Medulla oblongata (tissue), 1 donor: ENCODE measurements around the gene ZNF304.
"Not testable (repeated sequence)": the region's sequence is repeated elsewhere in the genome, so short reads cannot be mapped to it uniquely, and the experiment has no call there.

Source experiments
- DNase-seq: peaks from one replicate; pipeline ENCODE4 v3.0.0-alpha.2; 2015; ENCODE audit errors: extremely low spot score

The ZNF304 gene

DNA sequence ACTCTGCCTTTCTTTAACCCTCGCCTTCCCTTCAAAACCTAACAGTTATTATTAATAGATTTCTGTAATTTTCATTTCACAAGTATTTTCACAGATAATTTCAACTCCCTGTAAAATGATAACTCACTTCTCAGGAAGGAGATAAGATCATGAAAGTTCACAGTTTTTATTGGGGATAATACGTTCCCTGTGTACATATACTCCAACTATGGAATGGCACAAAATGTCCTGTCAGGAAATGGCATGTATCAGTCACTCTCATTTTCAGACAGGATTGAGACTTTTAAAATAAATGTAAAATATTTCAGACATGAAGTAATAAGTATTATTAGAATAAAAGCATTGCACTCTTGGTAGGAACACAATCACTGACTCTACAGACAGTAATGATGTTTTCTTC lies 11.3 kb downstream of the ZNF304 start:
- no peak for DNase-seq

DNA sequence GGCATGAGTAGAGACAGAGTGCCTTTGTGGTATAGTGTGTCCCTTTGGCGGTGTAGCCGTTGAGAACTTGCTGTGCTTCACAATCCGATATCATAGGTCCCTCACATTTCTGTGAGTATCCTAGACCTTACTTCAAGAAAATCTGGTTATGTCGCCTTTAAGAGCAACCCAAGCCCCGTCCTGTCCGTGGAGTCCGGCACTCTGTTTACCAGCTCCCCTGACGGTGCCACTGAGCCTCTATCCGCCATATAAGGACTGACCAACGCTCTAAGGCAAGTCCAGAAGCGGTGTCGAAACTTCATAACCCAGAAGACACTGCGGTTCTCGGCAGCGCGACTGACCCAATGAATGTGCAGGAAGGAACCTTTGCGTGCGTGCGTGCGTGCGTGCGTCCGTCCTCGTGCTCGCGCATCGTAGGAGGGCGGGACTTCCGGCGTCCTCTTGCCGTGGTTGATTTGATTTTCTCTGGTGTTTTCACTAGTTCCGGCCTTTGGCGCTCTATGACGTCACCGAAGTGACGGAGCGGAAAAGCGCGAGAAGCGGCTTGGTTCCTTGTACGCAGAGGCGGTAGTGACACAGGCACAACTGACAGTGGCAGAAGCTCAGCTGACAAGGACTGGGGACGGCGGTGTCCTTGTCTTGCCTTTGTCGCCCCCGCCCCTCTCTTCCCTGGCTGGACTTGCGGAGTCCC lies 12.1 kb downstream of the ZNF304 start, which contains the start of the genes TRAPPC2B and ZNF547:
Gene TRAPPC2B, plus strand, starts transcription at position 555 of the 691 bp plus-strand sequence. CDS start 1,283 bp downstream, outside the sequence.
Gene ZNF547, plus strand, starts transcription at position 555 of the 691 bp plus-strand sequence. CDS start 5,005 bp downstream, outside the sequence.
- peak; percentile 99 for DNase-seq

- DNase-seq: peak; percentile 12
These were observed 12.7 kb downstream of the ZNF304 start for GRCh38 chr19:57363688-57364181.

DNA sequence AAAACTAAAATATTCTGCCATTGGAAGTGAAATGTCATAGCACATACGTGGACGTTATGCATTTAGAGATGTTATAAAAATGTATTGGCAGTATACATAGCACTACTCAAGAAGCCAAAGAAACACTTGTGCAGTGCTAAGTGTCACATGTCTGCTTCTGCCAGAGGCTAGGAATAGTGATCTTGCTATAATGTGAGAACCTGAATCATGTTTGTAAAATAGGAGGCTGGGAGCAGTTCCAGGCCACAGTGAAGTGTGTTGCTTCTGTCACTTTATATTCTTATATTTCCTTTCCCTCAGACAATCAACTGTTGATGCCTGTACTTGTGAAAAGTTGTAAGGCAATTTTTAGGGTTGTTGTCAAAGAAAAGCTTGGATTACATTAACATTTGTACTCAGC lies 15.7 kb downstream of the ZNF304 start:
- no peak for DNase-seq

DNA sequence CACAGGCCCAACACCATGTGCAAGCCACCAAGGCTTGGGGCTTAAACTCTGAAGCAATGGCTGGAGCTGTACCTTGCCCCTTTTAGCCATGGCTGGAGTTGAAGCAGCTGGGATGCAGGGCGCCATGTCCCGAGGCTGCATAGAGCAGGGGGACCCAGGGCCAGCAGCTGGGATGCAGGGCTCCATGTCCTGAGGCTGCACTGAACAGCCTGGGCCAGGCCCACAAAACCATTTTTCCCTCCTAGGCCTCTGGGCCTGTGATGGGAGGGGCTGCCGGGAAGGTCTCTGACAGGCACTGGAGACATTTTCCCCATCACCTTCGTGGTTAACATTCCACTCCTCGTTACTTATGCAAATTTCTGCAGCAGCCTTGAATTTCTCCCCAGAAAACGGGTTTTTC lies 23.1 kb downstream of the ZNF304 start:
- no peak for DNase-seq

- not testable (repeated sequence) for DNase-seq
These were observed 23.6 kb downstream of the ZNF304 start for GRCh38 chr19:57374647-57375046.

DNA sequence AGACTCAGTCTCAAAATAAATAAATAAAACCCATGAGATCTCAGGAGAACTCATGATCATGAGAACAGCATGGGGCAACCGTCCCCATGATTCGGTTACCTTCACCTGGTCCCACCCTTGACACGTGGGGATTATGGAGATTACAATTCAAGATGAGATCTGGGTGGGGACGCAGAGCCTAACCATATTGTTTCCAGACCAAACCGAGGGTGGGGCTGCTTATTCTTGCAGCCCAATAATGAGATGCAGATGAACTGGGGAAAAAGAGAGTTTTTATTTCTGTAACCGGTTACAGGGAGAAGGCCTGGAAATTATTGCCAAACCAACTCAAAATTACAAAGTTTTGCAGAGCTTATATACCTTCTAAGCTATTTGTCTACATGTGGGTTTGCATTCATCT lies 25.1 kb downstream of the ZNF304 start:
- no peak for DNase-seq

DNA sequence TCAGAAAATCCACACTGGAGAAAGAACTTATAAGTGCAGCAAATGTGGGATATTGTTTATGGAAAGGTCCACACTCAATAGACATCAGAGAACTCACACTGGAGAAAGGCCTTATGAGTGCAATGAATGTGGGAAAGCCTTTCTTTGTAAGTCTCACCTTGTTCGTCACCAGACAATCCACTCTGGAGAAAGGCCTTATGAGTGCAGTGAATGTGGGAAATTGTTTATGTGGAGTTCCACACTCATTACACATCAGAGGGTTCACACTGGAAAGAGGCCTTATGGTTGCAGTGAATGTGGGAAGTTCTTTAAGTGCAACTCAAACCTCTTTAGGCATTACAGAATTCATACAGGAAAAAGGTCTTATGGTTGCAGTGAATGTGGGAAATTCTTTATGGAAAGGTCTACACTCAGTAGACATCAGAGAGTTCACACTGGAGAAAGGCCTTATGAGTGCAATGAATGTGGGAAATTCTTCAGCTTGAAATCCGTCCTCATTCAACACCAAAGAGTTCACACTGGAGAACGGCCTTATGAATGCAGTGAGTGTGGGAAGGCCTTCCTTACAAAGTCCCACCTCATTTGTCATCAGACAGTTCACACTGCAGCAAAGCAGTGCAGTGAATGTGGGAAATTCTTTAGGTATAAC lies 26.6 kb downstream of the ZNF304 start:
- no peak for DNase-seq

GRCh38 chr19:57380923-57381322 lies 29.9 kb downstream of the ZNF304 start:
- no peak for DNase-seq

DNA sequence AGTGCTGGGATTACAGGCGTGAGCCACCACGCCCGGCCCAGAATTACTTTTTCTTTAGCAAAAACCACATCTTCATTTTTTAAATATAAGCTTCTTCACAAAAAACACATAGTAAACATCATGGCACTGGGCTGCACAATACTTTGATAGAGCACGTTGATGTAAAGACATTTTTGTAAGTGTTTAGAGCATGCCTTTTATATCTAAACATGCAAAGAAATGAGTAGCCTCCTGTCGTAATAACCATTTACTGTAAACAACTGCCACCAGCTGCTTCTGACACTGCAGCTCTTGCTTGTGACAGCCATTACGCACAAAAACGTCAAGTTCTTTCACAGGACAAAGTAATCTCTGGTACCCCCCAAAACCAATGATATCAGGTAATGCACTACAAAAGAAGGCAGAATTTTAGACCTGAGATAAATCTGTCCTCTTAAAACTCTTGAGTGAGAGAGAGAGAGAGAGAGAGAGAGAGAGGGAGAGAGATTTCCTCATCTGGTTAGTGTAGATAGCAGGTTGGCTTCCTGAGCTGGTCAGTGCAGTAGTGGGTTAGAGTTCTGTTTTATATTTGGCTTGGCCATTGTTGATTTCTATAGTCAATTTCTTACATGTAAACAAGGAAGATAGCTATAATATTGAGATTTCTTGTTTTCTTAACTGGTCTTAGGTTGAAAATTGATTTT lies 31.9 kb downstream of the ZNF304 start:
- no peak for DNase-seq

DNA sequence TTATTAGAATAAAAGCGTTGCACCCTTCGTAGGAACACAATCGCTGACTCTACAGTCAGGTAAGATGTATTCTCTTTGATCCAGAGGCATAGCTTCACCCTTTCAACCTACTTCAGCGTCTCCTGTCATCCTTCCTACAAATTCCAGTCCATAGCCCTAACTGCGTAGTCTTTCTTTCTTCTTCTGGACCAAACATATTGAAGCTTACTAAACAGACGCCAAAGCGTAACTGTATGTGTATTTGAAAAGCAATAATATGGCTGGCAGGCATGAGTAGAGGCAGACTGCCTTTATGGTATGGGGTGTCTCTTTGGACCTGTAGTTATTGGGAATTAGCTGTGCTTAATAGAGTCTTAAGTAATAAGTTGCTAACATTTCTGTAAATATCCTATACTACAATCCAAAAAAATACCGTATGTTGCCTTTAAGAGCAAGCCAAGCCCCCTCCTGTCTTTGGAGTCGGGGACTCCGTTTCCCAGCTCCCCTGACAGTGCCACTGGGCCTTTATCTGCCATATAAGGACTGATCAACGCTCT lies 38.2 kb downstream of the ZNF304 start:
- DNase-seq: no peak

DNA sequence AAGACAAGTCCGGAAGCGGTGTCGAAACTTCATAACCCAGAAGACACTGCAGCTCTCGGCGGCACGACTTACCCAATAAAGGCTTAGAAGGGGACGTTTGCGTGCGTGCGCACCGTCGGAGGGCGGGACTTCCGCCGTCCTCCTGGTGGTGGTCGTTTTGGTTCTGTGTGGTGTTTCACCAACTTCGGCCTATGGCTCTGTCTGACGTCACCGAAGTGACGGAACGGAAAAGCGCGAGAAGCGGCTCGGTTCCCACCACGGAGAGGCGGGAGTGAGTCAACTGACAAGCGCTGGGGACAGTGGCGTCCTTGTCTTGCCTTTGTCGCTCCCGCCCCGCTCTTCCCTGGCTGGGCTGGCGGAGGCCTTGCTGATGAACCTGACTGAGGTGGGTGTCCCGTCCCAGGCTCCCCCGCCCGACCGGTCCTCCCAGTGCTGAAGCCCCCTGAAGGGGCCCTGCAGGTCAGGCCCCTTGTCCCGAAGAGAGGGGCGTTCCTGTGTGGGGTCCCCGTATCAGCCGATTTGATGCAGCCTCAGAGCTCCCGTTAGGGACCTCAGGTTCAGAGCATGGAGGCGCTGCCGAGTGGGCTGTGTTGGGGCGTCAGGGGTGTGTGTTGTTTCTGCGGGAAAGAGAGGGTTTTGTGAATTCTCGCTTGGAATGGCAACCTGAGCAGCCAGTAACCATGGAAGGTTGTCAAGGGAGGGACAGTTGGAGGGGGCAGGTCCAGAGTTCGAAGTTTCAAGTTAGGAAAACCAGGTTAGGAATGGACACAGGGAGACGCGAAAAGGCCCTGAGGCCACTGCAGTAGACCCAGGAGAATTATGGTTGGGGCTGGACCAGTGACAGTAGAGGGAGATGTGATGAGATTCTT lies 38.9 kb downstream of the ZNF304 start, which contains the start of gene ZNF548:
Gene ZNF548, plus strand, starts transcription at position 125 of the 869 bp plus-strand sequence. Its CDS starts 246 bp downstream, at position 371.
- DNase-seq: peak; percentile 99

GRCh38 chr19:57395710-57396109 lies 44.6 kb downstream of the ZNF304 start:
- DNase-seq: no peak

- no peak for DNase-seq
These were observed 47.8 kb downstream of the ZNF304 start for GRCh38 chr19:57398868-57399267.

GRCh38 chr19:57403737-57404563 lies 52.9 kb downstream of the ZNF304 start:
- DNase-seq: no peak

GRCh38 chr19:57406516-57407123 lies 55.5 kb downstream of the ZNF304 start:
- DNase-seq: peak; percentile 37
